ENCODE results near the gene IGFL1.

GRCh38 chr19:46206682-46207081, 22.9 kb upstream of the IGFL1 start:
- TF ChIP-seq, protein P1, sequence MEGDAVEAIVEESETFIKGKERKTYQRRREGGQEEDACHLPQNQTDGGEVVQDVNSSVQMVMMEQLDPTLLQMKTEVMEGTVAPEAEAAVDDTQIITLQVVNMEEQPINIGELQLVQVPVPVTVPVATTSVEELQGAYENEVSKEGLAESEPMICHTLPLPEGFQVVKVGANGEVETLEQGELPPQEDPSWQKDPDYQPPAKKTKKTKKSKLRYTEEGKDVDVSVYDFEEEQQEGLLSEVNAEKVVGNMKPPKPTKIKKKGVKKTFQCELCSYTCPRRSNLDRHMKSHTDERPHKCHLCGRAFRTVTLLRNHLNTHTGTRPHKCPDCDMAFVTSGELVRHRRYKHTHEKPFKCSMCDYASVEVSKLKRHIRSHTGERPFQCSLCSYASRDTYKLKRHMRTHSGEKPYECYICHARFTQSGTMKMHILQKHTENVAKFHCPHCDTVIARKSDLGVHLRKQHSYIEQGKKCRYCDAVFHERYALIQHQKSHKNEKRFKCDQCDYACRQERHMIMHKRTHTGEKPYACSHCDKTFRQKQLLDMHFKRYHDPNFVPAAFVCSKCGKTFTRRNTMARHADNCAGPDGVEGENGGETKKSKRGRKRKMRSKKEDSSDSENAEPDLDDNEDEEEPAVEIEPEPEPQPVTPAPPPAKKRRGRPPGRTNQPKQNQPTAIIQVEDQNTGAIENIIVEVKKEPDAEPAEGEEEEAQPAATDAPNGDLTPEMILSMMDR (IDR thresholded peaks at IDR 0.05 in 2 of 3, conservative IDR thresholded peaks at IDR 0.05 in 1 of 3; ENCODE audit: borderline replicate concordance in 1 of 3, insufficient read depth in 1 of 3, low read depth in 2 of 3, low read length in 2 of 3): no peak
- TF ChIP-seq SP1 (IDR thresholded peaks at IDR 0.05; ENCODE audit: low read depth) (no peak), ATF3 (IDR thresholded peaks at IDR 0.05) (no peak), TCF7L2 (IDR thresholded peaks at IDR 0.05; ENCODE audit: borderline replicate concordance, extremely low read depth, insufficient read depth, insufficient read length) (no peak), SRF (IDR thresholded peaks at IDR 0.05; ENCODE audit: low read depth) (no peak), EZH2 (IDR thresholded peaks at IDR 0.05) (no peak), POLR2A (IDR thresholded peaks at IDR 0.05; ENCODE audit: borderline replicate concordance, extremely low read depth, insufficient read depth, insufficient read length) (no peak), JUND (IDR thresholded peaks at IDR 0.05) (no peak), POLR2AphosphoS5 (IDR thresholded peaks at IDR 0.05; ENCODE audit: low read depth, low read length) (no peak), RAD21 (IDR thresholded peaks at IDR 0.05; ENCODE audit: low read depth) (no peak), FOSL1 (IDR thresholded peaks at IDR 0.05; ENCODE audit: low read depth) (no peak), YY1 (IDR thresholded peaks at IDR 0.05; ENCODE audit: extremely low read depth, insufficient replicate concordance, low read depth, low read length) (no peak)
- TF ChIP-seq, protein P2, sequence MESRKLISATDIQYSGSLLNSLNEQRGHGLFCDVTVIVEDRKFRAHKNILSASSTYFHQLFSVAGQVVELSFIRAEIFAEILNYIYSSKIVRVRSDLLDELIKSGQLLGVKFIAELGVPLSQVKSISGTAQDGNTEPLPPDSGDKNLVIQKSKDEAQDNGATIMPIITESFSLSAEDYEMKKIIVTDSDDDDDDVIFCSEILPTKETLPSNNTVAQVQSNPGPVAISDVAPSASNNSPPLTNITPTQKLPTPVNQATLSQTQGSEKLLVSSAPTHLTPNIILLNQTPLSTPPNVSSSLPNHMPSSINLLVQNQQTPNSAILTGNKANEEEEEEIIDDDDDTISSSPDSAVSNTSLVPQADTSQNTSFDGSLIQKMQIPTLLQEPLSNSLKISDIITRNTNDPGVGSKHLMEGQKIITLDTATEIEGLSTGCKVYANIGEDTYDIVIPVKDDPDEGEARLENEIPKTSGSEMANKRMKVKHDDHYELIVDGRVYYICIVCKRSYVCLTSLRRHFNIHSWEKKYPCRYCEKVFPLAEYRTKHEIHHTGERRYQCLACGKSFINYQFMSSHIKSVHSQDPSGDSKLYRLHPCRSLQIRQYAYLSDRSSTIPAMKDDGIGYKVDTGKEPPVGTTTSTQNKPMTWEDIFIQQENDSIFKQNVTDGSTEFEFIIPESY (IDR thresholded peaks at IDR 0.05; ENCODE audit: extremely low read depth, insufficient replicate concordance, low read length): no peak
